ENCODE results near the gene C6orf47.

C6orf47 gene

DNA sequence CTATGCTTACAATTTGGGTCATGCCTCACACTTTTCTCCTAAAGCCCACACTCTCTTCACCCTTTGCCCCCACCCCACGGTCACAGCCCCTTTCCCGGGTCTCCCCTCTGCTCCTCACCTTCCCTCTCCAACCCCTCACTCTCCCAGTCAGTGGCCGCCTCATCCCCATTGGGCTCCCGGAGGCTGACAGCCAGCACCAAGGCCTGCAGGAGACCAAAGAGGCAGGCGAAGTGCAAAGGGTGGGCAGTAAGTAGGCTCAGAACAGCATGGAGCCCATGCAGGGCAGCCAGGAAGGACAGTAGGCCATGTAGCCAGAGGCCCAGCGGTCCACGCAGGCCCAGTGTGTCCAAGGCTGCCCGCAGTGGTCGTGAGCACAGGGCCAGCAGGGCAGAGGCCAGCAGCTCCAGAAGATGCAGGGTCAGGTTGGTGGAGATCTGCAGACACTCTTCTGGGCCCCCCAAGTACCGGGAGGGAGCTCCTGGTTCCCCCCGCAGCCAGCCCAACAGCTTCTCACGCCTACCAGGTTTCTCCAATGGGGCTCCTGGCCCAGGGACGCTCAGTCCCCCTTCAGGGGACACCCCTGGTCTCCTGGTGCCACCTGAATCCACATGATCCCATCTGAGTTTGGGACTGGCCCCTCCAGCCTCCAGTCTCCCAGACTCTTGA is 1.5 kb downstream of the C6orf47 start:
- DNase-seq, result no peak

DNA sequence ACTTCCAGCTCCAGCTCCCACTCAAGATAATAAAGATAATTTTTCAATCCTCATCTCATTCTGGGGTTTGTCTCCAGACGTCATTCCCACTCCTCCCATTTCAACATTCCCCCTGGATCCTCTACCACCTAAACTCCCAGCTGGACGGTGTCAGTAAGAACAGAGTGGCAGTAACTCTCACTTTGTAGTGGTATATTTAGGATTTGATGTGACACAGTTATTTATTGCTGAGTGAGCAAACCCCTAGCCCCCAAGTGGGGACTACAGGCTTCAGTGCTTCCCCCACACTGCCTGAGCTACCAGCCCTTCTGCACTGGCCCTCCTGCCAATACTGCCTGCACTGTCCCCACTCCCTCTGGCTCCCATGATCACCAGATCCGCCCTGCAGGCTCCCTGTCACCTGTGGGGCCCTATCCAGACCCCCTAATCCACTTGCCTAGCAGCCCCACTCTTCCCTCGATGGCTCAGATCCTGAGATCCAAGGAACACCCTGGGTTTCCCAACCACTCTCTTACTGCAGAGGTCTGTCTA is 2.4 kb downstream of the C6orf47 start:
- DNase-seq, result no peak

DNA sequence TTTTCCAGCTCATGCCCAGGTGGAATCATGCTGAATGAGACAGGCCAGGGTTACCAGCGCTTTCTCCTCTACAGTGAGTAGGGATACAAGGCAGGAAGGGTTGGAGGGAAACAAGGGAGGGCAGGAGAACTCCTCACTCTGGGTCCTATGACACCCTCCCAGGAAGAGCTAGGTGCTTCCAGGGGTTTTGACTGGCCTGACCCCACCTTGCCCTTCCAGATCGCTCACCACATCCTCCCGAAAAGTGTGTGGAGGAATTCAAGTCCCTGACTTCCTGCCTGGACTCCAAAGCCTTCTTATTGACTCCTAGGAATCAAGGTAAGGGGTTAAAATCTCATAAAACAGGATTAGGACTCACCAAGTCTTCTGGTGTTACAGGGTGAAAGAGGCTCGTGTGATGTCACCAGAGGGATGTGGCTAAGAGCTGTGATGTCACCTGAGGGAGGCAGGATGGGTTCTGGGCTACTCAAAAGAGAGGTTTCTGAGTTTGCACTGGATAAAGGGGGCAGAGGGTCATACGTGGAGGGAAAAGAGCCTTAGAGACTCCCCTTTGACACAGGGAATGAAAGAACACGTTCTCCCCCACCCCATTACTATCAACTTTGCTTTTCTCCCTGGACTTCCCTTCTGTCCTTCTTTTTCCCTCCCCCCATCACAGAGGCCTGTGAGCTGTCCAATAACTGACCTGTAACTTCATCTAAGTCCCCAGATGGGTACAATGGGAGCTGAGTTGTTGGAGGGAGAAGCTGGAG is 3.0 kb downstream of the C6orf47 start:
- no peak for DNase-seq

DNA sequence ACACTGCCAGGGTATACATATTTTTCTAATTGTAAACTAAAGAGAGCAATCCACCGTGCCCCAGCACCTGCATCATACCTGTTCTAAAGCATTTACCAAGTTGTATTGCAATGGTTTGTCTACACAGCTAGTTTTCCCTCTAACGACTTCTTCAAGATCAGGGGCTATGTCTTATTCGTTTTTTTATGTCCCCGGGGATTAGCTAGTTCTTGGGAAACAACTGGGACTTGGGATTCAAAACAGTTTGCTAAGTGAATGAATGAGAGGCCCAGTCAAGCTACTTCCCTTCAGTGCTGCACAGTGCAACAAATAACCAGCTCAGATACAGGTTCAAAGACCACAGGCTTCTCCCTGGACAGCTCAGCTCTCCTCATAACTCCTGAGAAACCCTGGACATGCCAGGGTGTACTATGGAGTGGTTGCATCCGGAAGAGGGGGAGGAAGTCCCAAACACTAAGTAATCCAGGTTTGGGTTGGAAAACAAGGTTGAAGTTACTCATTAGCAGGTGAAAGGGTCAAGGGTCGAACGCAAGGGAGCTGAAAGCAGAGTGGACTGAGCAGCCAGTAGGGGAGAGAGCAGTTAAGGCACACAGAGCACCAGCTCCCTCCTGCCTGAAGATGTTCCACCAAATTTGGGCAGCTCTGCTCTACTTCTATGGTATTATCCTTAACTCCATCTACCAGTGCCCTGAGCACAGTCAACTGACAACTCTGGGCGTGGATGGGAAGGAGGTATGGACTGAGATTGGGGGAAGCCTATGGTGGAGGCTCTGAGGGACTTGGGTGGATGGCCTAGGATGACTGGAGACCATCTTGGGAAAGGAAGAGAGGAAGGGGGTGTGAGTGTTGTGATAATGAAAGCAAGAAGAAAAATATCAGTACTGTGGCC is 5.0 kb downstream of the C6orf47 start, which contains the start of gene APOM:
APOM (plus strand) TSS at position 546 of the 889 bp plus-strand sequence; CDS start at position 619, 73 bp downstream.
- no peak for DNase-seq

DNA sequence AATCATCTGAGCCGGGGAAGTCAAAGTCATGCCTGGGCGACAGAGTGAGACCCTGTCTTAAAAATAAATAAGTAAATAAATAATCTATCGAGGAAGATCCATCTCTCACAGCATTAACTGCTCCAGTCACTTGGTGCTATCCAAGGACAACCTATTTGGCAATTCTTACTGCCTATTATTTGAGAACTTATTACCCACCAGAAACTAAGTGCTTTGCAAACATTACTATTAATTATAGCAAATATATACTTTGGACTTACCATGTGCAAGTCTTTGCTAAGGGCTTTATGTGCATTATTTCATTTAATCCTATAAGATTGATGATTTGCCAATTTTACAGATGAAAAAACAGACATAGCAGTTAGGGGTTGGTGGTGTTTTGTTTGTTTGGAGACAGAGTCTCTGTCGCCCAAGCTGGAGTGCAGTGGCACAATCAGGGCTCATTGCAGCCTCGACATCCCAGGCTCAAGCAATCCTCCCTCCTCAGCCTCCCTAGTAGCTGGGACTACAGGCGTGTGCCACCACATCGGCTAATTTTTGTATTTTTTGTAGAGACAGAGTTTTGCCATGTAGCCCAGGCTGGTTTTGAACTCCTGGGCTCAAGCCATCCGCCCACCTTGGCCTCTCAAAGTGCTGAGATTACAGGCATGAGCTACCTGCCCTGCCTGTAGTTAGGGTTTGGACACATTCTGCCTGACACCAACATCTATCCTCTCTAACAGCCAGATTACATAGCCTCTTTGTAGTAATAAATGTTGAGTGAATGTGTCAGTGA is 5.8 kb downstream of the C6orf47 start:
- DNase-seq, result no peak

DNA sequence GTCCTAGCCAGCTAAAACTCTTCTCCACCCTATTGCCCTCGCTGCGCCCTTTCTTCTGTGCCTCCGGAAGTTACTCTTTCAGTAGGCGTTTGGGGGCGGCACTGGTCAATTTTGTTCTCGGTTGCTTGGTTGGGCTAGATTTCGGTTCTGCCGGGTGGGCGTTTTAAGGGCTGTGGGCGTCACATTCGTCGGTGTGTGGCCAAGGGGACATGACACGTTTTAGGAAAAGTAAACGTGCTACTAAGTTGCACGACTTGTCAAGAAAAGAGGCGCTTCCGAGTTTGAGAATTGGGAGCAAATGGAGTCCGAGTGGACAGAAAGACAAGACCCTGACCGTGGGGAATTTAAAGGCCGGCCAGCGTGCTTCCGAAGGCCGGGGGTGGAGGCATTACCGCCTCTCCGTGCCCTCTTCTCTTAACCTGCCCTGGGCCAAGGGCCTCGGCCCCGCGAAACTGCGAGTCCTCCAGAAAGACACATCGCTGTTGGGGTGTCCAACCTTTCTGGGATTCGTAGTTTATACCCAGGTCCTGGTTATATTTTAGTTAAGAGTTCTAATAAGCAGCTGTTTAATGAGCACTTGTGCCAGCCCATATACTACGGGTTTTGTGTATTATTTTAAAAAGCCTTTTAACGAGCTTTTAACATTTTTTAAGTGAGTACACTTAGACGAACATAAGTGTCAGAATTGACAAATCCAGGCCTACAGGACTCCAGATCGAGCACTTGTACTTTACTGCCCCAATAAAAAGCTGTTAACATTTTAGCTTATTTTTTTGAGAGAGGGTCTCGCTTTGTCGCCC is 7.5 kb downstream of the C6orf47 start:
- DNase-seq, result peak; percentile 88 to 98

DNA sequence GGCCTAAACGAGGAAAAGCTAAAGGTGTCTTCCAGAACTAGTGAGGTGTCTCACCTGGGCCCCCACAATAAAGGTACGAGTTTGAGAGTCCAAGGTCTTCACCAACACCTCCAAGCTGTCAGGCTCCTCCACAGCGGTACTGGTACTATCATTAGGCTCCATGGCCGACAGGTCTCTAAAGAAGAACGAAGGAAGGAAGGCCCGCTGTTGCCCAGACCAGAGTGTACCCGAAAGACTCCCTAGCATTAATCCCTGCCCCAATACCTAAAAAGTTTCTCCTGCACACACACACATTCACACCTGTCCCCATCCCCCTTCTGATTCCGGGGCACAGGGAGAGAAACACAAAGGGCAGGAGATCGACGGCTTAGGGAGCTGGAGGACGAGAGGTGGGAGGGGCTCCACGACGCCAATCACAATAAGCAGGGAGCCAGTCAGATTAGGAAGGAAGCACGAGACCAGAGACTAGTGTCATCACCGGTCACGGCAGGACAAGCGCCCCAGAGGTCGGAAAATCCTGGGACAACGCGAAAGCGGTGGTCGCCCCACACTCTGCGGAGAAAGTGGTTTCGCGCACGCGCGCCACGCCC is 8.9 kb downstream of the C6orf47 start:
- peak in 1 of 2 experiments; percentile 60 for DNase-seq

DNA sequence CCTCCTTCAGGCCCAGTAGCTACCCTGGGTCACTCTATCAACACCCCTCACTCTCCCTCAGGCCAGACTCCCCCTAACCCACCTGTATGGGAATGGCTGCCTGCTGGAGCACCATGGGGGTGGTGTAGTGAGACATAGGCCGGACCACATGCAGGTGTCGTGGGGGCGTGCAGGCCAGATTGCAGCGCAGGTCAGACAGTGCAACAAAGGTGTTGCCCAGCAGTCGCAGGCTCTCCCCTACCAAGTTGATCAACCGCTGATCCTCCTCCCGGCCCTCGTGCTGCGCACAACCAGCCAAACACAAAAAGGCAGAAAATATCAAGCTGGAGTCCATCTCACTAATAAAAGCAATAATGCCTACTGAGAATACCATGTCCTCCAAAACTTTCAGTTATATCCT is 15.3 kb downstream of the C6orf47 start:
- no peak for DNase-seq

DNA sequence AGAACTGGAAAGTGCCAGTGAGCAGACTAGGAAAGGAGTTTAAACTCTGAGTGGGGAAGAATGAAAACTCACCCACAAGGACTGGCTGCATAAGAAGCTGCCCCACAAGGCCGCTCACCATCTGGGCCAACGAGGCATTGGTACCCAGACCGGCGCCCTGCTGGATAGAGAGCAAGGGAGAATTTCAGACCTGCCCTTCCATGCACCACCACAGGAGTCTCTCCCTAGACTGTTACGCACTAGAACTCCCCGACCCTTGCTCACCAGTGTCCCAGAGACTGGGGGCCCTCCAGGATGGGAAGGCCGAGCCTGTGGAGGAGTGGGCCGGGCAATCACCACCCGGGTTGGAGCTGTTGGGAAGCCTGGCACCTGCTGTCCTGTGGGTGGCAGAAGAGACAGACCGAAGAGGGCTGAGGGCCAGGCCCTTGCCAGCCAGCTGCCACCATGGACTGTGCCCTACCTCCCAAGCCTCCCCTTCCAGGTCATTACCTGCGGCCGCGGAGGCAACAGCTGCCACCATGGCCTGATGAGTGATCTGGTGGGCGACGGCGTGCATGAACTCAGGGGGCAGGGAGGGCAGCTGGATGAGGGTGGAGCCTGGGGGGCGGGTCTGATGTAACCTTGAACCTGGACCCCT is 16.6 kb downstream of the C6orf47 start:
- DNase-seq, result no peak

DNA sequence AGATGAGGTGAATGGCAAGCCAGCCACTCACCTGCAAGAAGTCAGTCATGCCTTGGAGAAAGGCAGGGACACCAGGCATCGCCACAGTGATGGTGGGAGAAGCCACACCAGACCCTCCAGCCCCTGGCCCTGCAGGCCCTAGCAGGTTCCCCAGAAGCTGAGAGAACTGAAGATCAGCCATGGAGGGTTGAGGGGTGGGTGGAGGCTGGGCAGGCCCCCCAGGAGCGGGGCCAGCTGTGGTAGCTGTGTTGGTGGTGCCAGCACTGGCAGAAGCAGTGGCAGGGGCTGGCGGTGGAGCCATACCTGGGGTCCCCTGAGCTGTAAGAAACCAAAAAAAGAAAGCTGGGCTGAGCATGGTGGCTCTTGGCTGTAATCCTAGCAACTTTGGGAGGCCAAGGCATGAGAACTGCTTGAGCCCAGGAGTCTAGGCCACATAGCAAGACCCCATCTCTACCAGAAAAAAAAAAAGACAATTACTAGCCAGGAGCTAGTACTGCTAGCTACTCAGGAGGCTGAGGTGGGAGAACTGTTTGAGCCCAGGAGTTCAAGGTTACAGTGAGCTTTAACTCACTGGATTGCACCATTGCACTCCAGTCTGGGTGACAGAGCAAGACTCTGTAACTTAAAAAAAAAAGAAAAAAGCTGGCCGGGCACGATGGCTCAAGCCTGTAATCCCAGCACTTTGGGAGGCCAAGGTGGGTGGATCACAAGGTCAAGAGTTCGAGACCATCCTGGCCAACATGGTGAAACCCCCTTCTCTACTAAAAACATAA is 17.6 kb downstream of the C6orf47 start:
- no peak for DNase-seq

DNA sequence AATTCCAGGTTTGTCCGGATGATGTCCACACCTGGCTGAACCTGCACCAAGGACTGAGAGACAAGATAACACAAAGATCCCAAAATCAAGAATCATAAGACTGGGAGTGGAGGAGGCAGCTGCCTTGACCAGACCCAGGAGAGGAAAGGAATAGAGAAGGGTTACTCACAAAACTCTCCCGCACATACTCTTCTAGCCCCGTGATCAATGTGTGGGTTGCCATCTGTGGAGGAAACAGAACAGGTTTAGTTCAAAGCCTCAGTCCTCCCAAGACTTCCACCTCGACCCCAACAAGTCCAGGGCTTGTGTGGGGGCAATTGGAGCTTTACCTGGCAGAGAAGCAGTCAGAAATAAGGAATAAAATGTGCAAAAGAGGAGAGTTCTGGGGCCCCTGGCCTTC is 19.2 kb downstream of the C6orf47 start:
- no peak for DNase-seq

DNA sequence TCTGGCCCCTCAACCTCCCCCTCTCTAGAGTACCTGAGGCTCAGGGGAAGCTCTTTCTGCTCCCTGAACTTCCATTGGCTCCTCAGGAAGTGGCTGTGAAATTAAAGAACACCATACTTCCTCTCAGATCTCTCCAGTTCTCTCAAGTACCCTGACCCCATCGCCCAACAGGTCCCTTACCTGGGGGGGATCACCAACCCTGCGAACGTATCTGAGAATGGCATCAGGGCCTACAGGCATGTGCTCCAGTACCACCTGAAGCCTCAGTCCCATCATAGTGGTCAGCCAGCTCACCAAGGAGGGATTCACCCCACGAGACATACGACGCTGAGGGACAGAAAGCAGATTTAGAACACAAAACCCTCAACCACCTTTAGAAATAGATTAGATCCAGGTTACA is 20.0 kb downstream of the C6orf47 start:
- no peak for DNase-seq

DNA sequence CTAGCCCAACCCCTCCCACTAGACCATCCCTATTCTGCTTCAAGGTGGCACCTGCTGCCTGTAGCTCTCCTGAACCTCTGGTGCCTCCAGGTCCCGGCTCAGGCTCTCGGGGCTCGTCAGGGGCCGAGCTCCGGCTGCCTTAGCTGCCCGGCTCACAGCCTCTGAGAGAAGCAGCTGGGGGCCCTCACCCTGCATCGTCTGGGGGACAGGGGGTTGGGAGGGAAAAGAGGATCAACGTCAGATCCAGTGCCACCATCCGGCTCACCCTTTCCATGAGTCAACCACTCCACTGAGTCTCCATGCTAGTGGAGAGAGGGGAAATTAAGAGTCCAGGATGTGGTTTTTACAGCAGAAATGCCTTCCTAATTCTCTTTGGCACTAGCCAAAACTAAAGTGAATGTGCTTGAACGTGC is 21.1 kb downstream of the C6orf47 start:
- DNase-seq, result no peak

DNA sequence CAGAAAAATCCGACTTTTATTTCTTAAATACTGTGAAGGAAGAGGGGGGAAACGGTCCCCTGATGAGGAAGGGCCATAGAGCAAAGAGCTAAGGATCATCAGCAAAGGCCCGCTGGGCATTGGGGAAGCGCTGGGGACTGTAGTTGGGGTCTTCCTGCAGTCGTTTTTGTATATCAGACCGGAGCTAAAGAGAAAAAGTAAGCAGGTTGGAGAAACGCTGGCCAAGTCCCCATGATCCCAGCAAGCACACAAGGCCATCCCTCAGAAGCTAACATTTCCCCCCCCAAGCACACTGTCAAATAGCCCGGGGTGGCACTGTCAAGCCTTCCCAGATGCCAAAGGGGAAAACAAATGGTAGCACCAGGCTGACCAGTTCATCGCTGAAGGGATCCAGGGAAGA is 21.5 kb downstream of the C6orf47 start:
- no peak for DNase-seq

DNA sequence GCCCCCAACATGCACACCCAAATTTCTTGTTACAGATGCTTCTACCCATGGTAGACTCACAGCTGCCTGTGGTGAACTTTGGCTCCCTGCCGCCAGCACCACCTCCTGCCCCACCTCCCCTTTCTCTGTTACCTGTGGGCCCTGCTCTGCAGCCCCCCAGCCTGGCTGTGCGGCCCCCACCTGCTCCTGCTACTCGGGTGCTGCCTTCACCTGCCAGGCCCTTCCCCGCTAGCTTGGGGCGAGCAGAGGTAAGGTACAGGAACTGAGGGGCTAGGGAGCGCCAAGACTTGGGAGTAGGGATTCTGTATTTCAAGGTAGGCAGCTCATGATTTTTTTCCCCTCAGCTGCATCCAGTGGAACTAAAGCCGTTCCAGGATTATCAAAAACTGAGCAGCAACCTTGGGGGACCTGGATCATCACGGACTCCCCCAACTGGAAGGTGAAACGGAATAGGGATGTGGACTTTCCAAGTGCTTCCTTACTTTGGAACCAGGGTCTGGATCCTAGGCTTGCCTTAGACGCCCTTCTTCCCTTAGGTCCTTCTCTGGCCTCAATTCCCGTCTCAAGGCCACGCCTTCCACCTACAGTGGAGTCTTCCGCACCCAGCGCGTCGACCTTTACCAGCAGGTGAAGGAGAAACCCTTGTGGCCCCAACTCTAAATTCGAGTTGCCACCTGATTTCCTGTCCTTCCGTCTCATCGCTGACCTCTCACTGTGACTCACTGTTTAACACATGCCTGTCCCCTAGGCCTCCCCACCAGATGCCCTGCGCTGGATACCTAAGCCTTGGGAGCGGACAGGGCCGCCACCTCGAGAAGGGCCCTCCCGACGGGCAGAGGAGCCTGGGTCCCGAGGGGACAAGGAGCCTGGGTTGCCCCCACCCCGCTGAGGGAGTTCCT is 23.6 kb downstream of the C6orf47 start:
- DNase-seq, result no peak

DNA sequence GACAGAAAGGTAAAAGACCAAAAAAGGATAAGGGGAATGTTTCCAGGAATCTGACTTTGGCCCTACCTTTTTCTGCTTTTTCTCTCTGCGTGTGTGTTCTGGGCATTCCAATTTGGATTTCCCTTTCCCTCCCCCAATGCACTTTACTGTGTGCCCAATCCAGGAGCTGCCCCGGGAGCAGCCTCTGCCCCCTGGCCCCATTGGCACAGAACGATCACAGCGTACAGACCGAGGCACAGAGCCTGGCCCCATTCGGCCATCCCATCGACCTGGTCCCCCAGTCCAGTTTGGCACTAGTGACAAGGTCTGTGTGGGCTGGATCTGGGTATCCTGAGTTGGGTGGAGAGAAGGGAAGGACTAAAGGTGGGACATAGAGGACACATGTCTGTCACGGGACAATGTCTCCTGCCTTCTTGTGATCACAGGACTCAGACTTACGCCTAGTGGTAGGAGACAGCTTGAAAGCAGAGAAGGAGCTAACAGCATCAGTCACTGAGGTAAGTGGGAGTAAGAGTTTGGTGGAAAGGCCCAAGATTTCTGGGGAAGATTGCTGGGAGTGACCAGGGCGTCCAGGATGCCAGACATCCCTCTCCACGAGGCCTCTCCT is 25.5 kb downstream of the C6orf47 start:
- DNase-seq, result no peak

DNA sequence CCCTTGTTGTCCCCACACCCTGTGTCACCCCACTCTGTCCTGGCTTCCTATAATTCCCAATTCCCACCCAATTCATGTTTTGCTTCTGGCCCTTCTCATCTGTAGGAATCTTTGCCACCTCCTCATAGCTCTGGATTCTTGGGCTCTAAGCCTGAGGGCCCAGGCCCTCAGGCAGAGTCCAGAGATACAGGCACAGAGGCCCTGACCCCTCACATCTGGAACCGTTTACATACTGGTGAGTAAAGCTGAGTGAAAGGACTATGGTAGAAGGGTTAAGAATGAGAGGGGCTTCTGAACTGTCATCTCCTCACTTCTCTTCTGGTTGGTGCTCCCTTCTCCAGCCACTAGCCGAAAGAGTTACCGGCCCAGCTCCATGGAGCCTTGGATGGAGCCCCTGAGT is 26.4 kb downstream of the C6orf47 start:
- DNase-seq, result no peak

DNA sequence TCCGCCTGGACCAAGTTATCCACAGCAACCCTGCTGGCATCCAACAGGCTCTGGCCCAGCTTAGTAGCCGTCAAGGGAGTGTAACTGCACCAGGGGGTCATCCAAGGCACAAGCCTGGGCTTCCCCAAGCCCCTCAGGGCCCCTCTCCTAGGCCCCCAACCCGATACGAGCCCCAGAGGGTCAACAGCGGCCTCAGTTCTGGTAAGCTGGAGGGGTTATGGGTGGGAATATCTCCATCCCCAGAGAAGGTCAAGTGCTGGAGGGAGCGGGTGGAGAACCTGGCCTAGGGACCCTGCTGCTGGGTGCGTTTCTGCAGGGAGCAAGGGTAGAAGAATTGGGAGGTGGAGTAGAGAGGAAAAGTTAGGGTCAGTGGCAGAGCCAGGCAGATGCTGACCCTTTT is 27.1 kb downstream of the C6orf47 start:
- DNase-seq, result no peak
